GM23338 (cell line): ENCODE data around the gene CATSPERE. TPM values are rescaled to one million over a fixed set of nuclear protein-coding genes. Genes with fewer than 3 reads are reported as not detected.

Experiments used
- ATAC-seq: fragments of 200-7000 bp; cut with Tn5 transposase; 3 replicates; pipeline ENCODE4 v1.9.1; 2020
- DNase-seq: peaks from one replicate; pipeline ENCODE4 v3.0.0-alpha.2; 2015; ENCODE audit warnings: low spot score
- H2AFZ ChIP-seq: fragments of 200-600 bp; sonication (generic); 2 replicates; pipeline ENCODE4 v1.8.0; 2016; ENCODE audit warnings: antibody characterized with exemption, mild to moderate bottlenecking, moderate library complexity
- H3F3A ChIP-seq: fragments of 200-600 bp; sonication (generic); replicated peaks from 2 replicates; pipeline ENCODE4 v1.8.0; 2017; ENCODE audit warnings: antibody characterized with exemption, mixed run types, low read depth
- H3K27ac ChIP-seq: fragments of 200-600 bp; sonication (generic); 2 replicates; pipeline ENCODE4 v1.6.1; 2016; ENCODE audit warnings: low read depth
- H3K27me3 ChIP-seq: fragments of 200-600 bp; sonication (generic); 2 replicates; pipeline ENCODE4 v1.8.0; 2016; ENCODE audit warnings: mild to moderate bottlenecking, mixed run types, moderate library complexity; ENCODE audit not compliant: insufficient read depth
- H3K36me3 ChIP-seq: fragments of 200-600 bp; sonication (generic); 2 replicates; pipeline ENCODE4 v1.8.0; 2016; ENCODE audit warnings: mild to moderate bottlenecking; ENCODE audit not compliant: insufficient read depth
- H3K4me1 ChIP-seq: fragments of 200-600 bp; sonication (generic); 2 replicates; pipeline ENCODE4 v1.8.0; 2016; ENCODE audit warnings: mild to moderate bottlenecking, moderate library complexity; ENCODE audit not compliant: insufficient read depth
- H3K4me2 ChIP-seq: fragments of 200-600 bp; sonication (generic); 2 replicates; pipeline ENCODE4 v1.7.1; 2017; ENCODE audit warnings: mixed run types
- H3K4me3 ChIP-seq: fragments of 200-600 bp; sonication (generic); 2 replicates; pipeline ENCODE4 v1.6.1; 2016; ENCODE audit warnings: mixed run types
- H3K79me2 ChIP-seq: fragments of 200-600 bp; sonication (generic); replicated peaks from 2 replicates; pipeline ENCODE4 v1.8.0; 2017; ENCODE audit warnings: mild to moderate bottlenecking; ENCODE audit not compliant: insufficient read depth
- H3K9me2 ChIP-seq: fragments of 200-600 bp; sonication (generic); 2 replicates; pipeline ENCODE4 v1.8.0; 2017; ENCODE audit not compliant: insufficient read depth
- H4K20me1 ChIP-seq: fragments of 200-600 bp; sonication (generic); replicated peaks from 2 replicates; pipeline ENCODE4 v1.8.0; 2017; ENCODE audit warnings: mild to moderate bottlenecking; ENCODE audit not compliant: insufficient read depth
- H3K27ac Mint-ChIP-seq: 2 replicates; pipeline ENCODE4 v1.8.0; 2020; ENCODE audit warnings: inconsistent platforms, mild to moderate bottlenecking, moderate library complexity, mixed read lengths
- H3K27me3 Mint-ChIP-seq: 3 replicates; pipeline ENCODE4 v1.8.0; 2022; ENCODE audit warnings: low read depth, mild to moderate bottlenecking, moderate library complexity, mixed read lengths, inconsistent platforms; ENCODE audit not compliant: insufficient read depth, poor library complexity
- H3K36me3 Mint-ChIP-seq: 3 replicates; pipeline ENCODE4 v1.8.0; 2021; ENCODE audit warnings: low read depth, mild to moderate bottlenecking, inconsistent platforms, moderate library complexity, mixed read lengths
- H3K4me1 Mint-ChIP-seq: 3 replicates; pipeline ENCODE4 v1.8.0; 2020; ENCODE audit warnings: mild to moderate bottlenecking, inconsistent platforms, mixed read lengths
- H3K4me3 Mint-ChIP-seq: 3 replicates; pipeline ENCODE4 v1.8.0; 2021; ENCODE audit warnings: moderate library complexity, mild to moderate bottlenecking, inconsistent platforms, mixed read lengths
- H3K9me3 Mint-ChIP-seq: 3 replicates; pipeline ENCODE4 v1.8.0; 2020; ENCODE audit warnings: moderate library complexity, mild to moderate bottlenecking, inconsistent platforms, mixed read lengths
- CREB1 ChIP-seq: fragments of 250-450 bp; sonication (Bioruptor Pico); IDR thresholded peaks from 2 replicates; pipeline ENCODE4 v1.5.0; 2020; ENCODE audit warnings: low read depth, mild to moderate bottlenecking, moderate library complexity
- EZH2 ChIP-seq: fragments of 200-600 bp; sonication (generic); IDR thresholded peaks from one replicate; pipeline ENCODE4 v1.8.0; 2017; ENCODE audit warnings: antibody characterized with exemption, mild to moderate bottlenecking, low read depth; ENCODE audit not compliant: unreplicated experiment
- EZH2phosphoT487 ChIP-seq: fragments of 200-600 bp; sonication (generic); IDR thresholded peaks from one replicate; pipeline ENCODE4 v1.8.1; 2018; ENCODE audit warnings: antibody characterized with exemption; ENCODE audit not compliant: unreplicated experiment
- JUNB ChIP-seq: IDR thresholded peaks from one replicate; pipeline ENCODE4 v1.6.1; 2016; ENCODE audit warnings: antibody characterized with exemption; ENCODE audit not compliant: unreplicated experiment
- NANOG ChIP-seq: IDR thresholded peaks from 2 replicates; pipeline ENCODE4 v1.6.1; 2016; ENCODE audit warnings: antibody characterized with exemption, borderline replicate concordance
- POLR2AphosphoS5 ChIP-seq: IDR thresholded peaks from 2 replicates; pipeline ENCODE4 v1.6.1; 2016; ENCODE audit warnings: antibody characterized with exemption, low read depth
- STAT1 ChIP-seq: IDR thresholded peaks from one replicate; pipeline ENCODE4 v1.6.1; 2016; ENCODE audit warnings: antibody characterized with exemption; ENCODE audit not compliant: unreplicated experiment
- ZNF114 ChIP-seq: fragments of 250-450 bp; sonication (Bioruptor Pico); IDR thresholded peaks from 2 replicates; pipeline ENCODE4 v1.5.0; 2020; ENCODE audit warnings: mild to moderate bottlenecking, moderate library complexity
- ZNF331 ChIP-seq: fragments of 250-450 bp; sonication (Bioruptor Pico); IDR thresholded peaks from 2 replicates; pipeline ENCODE4 v1.5.0; 2020; ENCODE audit warnings: low read depth, mild to moderate bottlenecking, moderate library complexity
- polyA plus RNA-seq: library from polyadenylated mRNA; unstranded; fragments of >200 nt; fragmentation: Nextera tagmentation; extraction: Ambion mirVana; gene quantifications from 2 replicates; pipeline ENCODE4 v1.2.1, GENCODE V29; 2016
- total RNA-seq: library from RNA; depleted of rRNA; stranded (reverse); fragments of >200 nt; shearing (Covaris generic); gene quantifications from 2 replicates; pipeline ENCODE4 v1.2.3, GENCODE V29; 2014
- TF ChIP-seq, protein P1 (sequence below): IDR thresholded peaks from one replicate; pipeline ENCODE4 v1.6.1; 2018; ENCODE audit warnings: antibody characterized with exemption; ENCODE audit not compliant: unreplicated experiment
- TF ChIP-seq, protein P2 (sequence below): fragments of 250-450 bp; sonication (Bioruptor Pico); IDR thresholded peaks from 2 replicates; pipeline ENCODE4 v1.5.0; 2020; ENCODE audit warnings: mild to moderate bottlenecking, moderate library complexity
- TF ChIP-seq, protein P3 (sequence below): IDR thresholded peaks from 2 replicates; pipeline ENCODE4 v1.6.1; 2016; ENCODE audit warnings: antibody characterized with exemption

Gene CATSPERE
- total and polyA plus RNA-seq, 2 experiments from 2014 or later = 0.70 TPM; not detected in 1

DNA sequence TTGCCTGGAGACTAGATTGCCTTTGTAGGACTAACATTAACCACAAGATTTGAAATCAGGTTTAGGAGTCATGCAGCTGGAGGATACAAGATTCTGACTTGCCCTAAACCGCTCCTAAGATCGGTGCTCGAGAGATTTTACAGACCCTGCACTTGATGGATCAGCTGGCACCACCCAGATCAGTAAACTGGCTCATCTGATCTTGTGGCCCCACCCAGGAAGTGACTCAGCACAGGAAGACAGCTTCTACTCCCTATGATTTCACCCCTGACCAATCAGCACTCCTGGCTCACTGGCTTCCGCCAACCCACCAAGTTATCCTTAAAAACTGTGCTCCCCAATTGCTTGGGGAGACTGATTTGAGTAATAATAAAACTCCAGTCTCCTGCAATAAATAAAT, 876 bp upstream of the CATSPERE start:
- Histone ChIP-seq H3K36me3 (no peaks in the 10 kb centered on the region), H3K79me2 (no peaks in the 10 kb centered on the region), H2AFZ (no peak overlapping the region), H3K9me2 (no peaks in the 10 kb centered on the region), H3K27ac (peak overlapping the region; percentile 90), H3K4me1 (peaks cover 18% of the 10 kb centered on the region), H4K20me1 (no peaks in the 10 kb centered on the region), H3K27me3 (no peaks in the 10 kb centered on the region), H3K4me3 (no peak overlapping the region), H3K4me2 (no peak overlapping the region), H3F3A (0 out of 2 replicates have a peak, but pooled peaks cover 7% of the 10 kb centered on the region)
- peaks cover 7% of the 10 kb centered on the region for H3K27me3 Mint-ChIP-seq
- H3K27ac Mint-ChIP-seq = no peak overlapping the region; the same call in 1 of the 2 replicates
- no peak for ATAC-seq
- H3K4me1 Mint-ChIP-seq = peaks cover 20% of the 10 kb centered on the region
- H3K4me3 Mint-ChIP-seq = peak overlapping the region; percentile 32; the same call in 1 of the 3 replicates
- peaks cover 27% of the 10 kb centered on the region; the same call in 2 of the 3 replicates for H3K9me3 Mint-ChIP-seq
- TF ChIP-seq STAT1 = no peak
- no peak for TF ChIP-seq POLR2AphosphoS5
- TF ChIP-seq ZNF114 (CRISPR knock-in tag) = no peak
- H3K36me3 Mint-ChIP-seq = peaks cover 29% of the 10 kb centered on the region; the same call in 2 of the 3 replicates
- DNase-seq = peak; percentile 31

DNA sequence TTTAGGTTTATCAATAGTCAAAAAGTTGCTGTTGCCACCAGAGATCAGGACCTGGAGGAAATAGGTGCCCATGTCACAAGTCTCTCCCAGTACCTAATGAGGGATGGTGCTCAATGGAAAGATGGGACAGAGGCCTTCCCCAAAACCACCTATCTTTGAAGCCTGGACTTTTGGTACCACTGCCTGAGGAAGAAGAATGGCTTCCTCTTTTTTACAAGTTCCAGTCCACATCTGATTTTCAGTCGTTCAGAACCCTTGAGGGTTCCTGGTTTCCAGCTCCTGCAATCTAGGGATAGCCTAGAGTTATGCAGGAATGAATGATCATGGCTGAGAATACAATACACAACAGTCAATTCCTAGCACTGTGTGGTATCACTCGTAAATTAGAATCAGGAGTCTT, 5.7 kb downstream of the CATSPERE start:
- Mint-ChIP-seq H3K9me3 (no peaks in the 10 kb centered on the region), H3K27me3 (peaks cover under 1% of the 10 kb centered on the region), H3K4me1 (no peaks in the 10 kb centered on the region), H3K27ac (no peak overlapping the region), H3K36me3 (no peaks in the 10 kb centered on the region), H3K4me3 (no peak overlapping the region)
- Histone ChIP-seq H3F3A (0 out of 2 replicates have a peak, but pooled peaks cover 3% of the 10 kb centered on the region), H3K4me1 (no peaks in the 10 kb centered on the region), H3K79me2 (no peaks in the 10 kb centered on the region), H3K27me3 (no peaks in the 10 kb centered on the region), H4K20me1 (no peaks in the 10 kb centered on the region), H3K4me3 (no peak overlapping the region), H2AFZ (no peak overlapping the region), H3K4me2 (no peak overlapping the region), H3K27ac (no peak overlapping the region), H3K36me3 (no peaks in the 10 kb centered on the region), H3K9me2 (no peaks in the 10 kb centered on the region)
- DNase-seq = no peak
- ATAC-seq = no peak
- TF ChIP-seq, protein P1, sequence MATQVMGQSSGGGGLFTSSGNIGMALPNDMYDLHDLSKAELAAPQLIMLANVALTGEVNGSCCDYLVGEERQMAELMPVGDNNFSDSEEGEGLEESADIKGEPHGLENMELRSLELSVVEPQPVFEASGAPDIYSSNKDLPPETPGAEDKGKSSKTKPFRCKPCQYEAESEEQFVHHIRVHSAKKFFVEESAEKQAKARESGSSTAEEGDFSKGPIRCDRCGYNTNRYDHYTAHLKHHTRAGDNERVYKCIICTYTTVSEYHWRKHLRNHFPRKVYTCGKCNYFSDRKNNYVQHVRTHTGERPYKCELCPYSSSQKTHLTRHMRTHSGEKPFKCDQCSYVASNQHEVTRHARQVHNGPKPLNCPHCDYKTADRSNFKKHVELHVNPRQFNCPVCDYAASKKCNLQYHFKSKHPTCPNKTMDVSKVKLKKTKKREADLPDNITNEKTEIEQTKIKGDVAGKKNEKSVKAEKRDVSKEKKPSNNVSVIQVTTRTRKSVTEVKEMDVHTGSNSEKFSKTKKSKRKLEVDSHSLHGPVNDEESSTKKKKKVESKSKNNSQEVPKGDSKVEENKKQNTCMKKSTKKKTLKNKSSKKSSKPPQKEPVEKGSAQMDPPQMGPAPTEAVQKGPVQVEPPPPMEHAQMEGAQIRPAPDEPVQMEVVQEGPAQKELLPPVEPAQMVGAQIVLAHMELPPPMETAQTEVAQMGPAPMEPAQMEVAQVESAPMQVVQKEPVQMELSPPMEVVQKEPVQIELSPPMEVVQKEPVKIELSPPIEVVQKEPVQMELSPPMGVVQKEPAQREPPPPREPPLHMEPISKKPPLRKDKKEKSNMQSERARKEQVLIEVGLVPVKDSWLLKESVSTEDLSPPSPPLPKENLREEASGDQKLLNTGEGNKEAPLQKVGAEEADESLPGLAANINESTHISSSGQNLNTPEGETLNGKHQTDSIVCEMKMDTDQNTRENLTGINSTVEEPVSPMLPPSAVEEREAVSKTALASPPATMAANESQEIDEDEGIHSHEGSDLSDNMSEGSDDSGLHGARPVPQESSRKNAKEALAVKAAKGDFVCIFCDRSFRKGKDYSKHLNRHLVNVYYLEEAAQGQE = no peak
- TF ChIP-seq EZH2phosphoT487 = no peak
- TF ChIP-seq CREB1 (CRISPR knock-in tag) = no peak
- TF ChIP-seq, protein P2, sequence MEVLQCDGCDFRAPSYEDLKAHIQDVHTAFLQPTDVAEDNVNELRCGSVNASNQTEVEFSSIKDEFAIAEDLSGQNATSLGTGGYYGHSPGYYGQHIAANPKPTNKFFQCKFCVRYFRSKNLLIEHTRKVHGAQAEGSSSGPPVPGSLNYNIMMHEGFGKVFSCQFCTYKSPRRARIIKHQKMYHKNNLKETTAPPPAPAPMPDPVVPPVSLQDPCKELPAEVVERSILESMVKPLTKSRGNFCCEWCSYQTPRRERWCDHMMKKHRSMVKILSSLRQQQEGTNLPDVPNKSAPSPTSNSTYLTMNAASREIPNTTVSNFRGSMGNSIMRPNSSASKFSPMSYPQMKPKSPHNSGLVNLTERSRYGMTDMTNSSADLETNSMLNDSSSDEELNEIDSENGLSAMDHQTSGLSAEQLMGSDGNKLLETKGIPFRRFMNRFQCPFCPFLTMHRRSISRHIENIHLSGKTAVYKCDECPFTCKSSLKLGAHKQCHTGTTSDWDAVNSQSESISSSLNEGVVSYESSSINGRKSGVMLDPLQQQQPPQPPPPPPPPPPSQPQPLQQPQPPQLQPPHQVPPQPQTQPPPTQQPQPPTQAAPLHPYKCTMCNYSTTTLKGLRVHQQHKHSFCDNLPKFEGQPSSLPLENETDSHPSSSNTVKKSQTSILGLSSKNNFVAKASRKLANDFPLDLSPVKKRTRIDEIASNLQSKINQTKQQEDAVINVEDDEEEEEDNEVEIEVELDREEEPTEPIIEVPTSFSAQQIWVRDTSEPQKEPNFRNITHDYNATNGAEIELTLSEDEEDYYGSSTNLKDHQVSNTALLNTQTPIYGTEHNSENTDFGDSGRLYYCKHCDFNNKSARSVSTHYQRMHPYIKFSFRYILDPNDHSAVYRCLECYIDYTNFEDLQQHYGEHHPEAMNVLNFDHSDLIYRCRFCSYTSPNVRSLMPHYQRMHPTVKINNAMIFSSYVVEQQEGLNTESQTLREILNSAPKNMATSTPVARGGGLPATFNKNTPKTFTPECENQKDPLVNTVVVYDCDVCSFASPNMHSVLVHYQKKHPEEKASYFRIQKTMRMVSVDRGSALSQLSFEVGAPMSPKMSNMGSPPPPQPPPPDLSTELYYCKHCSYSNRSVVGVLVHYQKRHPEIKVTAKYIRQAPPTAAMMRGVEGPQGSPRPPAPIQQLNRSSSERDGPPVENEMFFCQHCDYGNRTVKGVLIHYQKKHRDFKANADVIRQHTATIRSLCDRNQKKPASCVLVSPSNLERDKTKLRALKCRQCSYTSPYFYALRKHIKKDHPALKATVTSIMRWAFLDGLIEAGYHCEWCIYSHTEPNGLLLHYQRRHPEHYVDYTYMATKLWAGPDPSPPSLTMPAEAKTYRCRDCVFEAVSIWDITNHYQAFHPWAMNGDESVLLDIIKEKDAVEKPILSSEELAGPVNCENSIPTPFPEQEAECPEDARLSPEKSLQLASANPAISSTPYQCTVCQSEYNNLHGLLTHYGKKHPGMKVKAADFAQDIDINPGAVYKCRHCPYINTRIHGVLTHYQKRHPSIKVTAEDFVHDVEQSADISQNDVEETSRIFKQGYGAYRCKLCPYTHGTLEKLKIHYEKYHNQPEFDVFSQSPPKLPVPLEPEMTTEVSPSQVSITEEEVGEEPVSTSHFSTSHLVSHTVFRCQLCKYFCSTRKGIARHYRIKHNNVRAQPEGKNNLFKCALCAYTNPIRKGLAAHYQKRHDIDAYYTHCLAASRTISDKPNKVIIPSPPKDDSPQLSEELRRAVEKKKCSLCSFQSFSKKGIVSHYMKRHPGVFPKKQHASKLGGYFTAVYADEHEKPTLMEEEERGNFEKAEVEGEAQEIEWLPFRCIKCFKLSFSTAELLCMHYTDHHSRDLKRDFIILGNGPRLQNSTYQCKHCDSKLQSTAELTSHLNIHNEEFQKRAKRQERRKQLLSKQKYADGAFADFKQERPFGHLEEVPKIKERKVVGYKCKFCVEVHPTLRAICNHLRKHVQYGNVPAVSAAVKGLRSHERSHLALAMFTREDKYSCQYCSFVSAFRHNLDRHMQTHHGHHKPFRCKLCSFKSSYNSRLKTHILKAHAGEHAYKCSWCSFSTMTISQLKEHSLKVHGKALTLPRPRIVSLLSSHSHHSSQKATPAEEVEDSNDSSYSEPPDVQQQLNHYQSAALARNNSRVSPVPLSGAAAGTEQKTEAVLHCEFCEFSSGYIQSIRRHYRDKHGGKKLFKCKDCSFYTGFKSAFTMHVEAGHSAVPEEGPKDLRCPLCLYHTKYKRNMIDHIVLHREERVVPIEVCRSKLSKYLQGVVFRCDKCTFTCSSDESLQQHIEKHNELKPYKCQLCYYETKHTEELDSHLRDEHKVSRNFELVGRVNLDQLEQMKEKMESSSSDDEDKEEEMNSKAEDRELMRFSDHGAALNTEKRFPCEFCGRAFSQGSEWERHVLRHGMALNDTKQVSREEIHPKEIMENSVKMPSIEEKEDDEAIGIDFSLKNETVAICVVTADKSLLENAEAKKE (CRISPR knock-in tag) = no peak
- TF ChIP-seq JUNB = no peak
- no peak for TF ChIP-seq ZNF331 (CRISPR knock-in tag)
- TF ChIP-seq NANOG = no peak
- TF ChIP-seq ZNF114 (CRISPR knock-in tag) = no peak
- TF ChIP-seq, protein P3, sequence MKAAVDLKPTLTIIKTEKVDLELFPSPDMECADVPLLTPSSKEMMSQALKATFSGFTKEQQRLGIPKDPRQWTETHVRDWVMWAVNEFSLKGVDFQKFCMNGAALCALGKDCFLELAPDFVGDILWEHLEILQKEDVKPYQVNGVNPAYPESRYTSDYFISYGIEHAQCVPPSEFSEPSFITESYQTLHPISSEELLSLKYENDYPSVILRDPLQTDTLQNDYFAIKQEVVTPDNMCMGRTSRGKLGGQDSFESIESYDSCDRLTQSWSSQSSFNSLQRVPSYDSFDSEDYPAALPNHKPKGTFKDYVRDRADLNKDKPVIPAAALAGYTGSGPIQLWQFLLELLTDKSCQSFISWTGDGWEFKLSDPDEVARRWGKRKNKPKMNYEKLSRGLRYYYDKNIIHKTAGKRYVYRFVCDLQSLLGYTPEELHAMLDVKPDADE = no peak
- no peak for TF ChIP-seq EZH2
- no peak for TF ChIP-seq STAT1
- TF ChIP-seq POLR2AphosphoS5 = no peak
